ENCODE data around the gene KCTD20. TPM values are rescaled to one million over a fixed set of nuclear protein-coding genes. Genes with fewer than 3 reads are reported as not detected.
"Not testable (repeated sequence)": the region's sequence is repeated elsewhere in the genome, so short reads cannot be mapped to it uniquely, and the experiment has no call there.

Gene KCTD20
- total RNA-seq (ENCODE audit: insufficient read depth, low replicate concordance): 67.4 TPM

DNA sequence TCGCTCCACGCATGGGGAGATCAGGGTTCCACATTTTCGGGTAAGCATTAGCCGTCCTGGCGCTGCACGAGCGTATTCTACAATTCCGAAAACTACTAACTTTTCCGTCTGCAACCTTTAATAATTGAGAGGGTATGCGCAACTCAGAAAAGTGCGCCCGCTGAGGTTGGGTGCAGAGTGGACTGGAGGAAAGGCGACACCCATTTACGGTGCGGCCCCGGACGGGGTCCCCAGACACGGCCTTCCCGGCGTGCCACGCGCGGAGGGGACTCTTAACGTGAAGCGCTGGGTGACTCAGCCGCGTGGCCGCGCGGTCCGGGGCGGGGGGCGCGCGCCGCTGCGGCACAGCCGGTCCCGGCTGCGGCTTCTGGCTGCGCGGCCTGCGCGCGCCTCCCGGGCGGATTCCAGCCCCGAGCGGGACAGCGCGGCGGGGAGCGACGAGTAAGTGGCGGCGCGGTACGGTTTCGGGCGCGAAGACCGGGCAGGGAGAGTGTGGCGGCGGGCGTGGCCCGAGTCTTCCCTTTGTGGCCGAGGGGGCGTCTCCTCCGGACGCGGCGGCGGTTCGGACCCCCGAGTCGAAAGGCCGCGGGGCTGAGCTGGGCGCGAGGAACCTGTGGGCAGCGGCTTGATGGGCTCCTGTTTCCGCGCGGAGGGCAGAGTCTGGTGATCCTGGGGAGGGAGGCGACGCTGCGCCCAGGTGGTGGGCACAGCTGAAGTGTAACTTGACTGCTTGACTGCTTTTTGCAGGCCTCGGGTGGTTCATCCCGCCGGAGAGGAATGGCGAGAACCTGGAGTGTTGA is at the start of gene KCTD20, which contains the start of gene PXT1:
KCTD20 (plus strand) TSS at position 330 of the 800 bp plus-strand sequence. CDS start 27,098 bp downstream, outside the sequence.
PXT1 (minus strand) TSS at position 184 of the 800 bp plus-strand sequence. CDS start 16,772 bp downstream, outside the sequence.
- DNase-seq (ENCODE audit: low spot score): peak; percentile 92

DNA sequence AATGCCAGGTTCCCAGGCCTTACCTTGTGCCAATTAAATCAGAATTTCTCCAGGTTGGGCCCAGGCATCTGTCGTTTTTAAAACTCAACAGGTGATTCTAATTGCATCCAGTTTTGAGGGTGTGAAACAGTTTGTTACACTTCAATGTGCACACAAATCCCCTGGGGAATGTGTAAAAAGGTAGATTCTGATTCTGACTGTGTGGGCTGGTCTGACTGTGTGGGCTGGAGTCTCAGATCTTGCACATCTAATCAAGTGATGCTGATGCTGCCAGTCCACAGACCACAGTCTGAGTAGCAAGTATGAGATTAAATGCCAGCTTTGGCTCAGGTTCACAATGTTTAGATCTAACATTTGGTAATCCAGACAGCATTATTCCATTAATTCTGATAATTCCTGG is 42.8 kb upstream of the KCTD20 start:
- no peak for DNase-seq (ENCODE audit: low spot score)

DNA sequence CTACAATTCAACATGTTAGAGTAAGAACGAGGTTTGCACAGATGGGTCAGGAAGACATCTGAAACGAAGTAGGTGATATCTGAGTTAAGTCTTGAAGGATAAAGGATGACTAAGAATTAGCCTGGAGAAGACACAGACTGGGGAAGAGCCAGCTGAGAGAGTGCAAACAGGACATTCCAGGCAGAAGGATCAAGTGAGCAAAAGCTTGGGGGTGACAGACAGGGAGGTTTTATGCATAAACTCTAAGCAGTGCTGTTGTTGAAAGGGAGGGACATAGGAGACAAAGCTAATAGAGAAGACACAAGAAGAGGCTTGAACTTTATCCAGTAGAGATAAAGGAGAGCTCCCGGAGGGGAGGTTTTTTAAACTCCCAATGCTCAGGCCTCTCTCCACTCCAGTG is 40.3 kb upstream of the KCTD20 start:
- DNase-seq (ENCODE audit: low spot score): peak; percentile 13

DNA sequence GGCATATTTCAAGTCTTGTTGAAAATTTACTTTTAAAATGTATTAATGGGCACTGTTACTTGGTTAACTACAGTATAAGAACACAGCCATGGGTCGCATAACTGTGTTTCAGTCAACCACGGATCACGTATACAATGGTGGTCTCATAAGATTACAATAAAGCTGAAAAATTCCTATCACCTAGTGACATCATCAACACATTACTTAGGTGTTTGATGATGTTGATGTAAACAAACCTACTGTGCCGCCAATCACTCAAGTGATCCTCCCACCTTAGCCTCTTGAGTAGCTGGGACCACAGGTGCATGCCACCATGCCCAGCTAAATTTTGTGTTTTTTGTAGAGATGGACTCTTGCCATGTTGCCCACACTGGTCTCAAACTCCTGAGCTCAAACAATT is 38.6 kb upstream of the KCTD20 start:
- DNase-seq (ENCODE audit: low spot score): no peak

DNA sequence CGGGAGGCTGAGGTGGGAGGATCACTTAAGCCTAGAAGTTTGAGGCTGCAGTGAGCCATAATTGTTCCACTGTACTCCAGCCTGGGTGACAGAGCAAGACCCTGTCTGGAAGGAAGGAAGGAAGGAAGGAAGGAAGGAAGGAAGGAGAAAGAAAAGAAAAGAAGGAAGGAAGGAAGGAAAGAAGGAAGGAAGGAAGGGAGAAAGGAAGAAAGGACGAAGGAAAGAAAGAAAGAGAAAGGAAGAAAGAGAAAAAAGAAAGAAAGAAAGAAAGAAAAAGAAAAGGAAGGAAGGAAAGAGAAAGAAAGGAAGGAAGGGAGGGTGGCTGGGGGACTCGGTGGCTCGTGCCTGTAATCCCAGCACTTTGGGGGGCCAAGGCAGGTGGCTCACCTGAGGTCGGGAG is 33.1 kb upstream of the KCTD20 start:
- not testable (repeated sequence) for DNase-seq (ENCODE audit: low spot score)

DNA sequence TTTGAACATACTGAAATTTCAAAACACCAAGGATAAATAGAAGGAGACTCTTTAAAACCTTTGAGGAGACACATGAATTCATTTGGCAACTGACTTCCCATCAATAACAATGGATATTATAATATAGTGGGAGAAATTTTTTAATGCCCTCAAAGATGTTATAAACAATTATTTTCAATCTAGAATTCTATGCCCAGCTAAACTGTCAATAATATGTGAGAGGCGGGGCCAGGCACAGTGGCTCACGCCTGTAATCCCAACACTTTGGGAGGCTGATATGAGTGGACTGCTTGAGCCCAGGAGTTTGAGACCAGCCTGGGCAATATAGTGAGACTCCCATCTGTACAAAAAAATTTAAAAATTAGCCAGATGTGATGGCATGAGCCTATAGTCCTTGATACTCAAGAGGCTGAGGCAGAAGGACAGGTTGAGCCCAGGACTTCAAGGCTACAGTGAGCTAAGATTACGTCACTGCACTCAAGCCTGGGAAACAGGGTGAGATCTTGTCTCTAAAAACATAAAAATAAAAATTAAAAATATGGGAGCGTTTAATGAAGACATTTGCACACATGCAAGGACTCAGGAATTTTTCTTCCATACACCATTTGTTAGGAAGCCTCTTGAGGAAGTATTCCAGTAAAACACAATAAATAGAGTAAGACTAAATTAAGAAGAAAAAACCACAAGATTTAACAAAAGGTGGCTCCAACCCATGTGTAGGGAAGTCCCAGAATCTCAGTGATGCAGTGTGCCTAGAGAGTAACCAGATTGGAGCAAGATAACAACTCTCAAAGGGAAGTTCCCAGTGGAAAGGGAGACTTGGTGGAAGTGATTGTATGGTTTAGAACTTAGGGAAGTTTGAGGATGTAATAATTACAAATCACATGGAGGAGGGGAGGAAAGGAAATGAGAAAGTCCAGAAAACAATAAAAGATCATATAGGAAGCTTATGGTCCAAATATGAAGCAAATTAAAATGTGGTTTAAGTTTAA is 29.0 kb upstream of the KCTD20 start:
- DNase-seq (ENCODE audit: low spot score): no peak

DNA sequence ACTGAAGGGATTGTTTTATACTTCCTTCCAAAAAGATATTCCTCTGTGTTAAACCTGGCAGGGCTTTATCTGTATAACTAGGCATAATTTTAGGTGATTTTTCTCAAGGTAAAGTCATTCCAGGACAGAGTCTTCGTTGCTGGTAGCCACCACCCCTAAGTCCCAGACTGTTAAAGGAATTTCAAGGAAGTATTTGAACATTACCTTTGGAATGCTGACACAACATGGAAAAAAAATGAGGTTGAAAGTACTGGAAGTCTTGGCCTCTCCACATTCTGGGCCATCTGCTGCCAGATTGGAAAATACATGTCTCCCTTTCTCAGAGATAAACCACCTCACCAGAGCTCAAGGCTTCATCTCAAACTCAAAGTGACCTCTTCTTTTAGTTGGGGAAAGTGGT is 28.3 kb upstream of the KCTD20 start:
- no peak for DNase-seq (ENCODE audit: low spot score)

DNA sequence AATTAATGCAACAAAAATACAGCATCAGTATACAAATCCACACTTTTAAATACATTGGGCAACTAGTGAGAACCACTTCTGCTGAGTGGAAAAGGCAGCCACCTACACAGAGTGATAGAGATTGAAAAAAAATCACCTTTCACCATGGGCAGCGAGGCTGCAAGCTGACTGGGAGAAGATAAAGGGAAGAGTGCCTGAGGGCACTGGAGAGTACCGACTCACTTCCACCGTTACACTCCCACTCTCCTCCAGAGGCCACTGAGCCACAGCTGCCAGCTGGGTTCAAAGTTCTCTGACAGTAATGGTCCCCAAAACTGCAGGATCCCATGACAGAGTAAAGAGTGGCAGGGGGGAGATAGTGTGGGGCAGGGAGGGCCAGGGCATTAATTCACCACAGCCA is 24.2 kb upstream of the KCTD20 start:
- no peak for DNase-seq (ENCODE audit: low spot score)

DNA sequence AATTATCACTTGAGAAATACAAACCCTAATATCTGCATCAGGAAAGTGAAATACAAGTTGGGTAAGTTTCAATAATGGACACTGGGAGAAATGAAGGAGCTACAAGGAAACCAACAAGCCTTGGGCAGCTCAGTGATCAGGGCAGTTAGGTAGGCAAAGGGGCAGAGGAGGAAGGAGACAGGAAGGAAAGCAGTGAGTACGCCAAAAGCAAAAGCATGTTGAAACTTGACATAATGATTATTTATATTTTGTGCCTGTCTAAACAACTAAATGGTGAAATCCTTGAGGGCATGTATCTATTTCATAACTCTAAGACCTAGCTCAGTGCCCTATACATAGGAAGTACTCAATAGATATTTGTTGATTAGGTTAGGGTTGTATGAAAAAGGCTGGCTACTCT is 23.5 kb upstream of the KCTD20 start:
- no peak for DNase-seq (ENCODE audit: low spot score)

DNA sequence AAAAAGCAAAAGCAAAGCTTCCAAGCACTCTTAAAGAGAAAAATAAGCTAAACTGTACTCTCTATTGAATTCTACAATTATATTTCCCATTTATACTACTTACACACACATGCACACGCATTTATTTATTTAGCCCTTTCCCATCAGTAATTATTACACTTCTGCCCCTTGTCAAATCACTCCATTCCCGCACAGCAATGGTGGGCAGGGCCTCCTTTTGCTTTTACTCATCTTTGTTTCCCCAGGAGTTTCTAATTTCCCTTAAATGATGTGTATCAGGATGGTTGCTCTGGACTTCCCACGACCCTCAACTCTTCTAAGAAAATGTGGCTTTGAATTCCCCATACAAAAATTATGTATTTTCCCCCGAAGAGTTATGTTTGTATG is 20.1 kb upstream of the KCTD20 start:
- DNase-seq (ENCODE audit: low spot score): no peak

DNA sequence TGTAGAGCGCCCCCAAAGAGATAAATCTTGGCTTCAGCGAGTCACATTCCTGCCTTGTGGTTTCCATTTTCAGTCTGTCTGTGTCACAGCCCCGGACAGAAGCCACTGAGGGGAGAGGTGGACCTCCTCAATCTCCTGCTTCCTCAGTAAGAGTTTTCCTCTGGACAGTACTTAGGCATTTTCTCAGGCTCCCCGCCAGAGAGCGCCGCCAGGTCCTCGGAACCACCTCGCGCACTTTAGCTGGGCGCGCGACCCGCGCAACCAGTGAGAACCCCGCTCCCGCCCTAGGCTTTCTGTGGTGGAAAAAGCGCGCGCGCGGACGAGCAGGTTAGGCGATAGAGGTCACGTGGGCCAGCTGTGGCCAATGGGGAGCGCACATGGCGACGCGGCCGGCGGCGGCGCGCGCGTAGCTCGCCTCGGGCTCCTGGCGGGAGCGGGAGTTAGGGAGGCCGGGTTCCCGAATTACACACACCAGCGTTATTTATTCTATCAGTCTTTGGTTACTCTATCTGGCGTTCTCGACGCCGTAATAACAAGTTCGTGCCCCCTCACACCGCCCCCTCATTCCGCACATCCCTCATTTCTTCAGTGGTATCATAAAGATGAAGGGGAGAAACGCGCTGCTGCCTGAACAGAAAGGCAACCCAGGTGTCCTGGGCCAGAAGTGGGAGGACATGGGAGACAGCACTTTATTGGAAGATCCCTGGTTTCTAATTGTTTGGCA is 19.5 kb upstream of the KCTD20 start:
- peak; percentile 99 for DNase-seq (ENCODE audit: low spot score)

DNA sequence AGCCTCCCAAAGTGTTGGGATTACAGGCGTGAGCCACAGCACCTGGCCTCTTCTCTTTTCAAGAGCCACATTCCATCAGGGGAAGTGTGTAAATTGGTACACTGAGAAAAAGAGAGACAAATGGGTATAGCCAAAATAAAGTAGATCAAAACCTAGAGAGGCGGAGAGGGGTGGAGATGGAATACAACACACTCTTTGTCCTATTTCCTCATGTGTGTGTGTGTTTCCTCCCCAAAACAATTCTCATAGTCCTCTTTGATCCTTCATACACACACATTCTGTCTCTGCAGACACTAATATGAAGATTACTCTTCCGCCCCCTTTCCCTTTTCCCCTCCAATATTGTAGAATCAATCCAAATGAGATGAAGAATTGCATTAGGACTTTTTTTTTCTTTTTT is 16.2 kb upstream of the KCTD20 start:
- no peak for DNase-seq (ENCODE audit: low spot score)

DNA sequence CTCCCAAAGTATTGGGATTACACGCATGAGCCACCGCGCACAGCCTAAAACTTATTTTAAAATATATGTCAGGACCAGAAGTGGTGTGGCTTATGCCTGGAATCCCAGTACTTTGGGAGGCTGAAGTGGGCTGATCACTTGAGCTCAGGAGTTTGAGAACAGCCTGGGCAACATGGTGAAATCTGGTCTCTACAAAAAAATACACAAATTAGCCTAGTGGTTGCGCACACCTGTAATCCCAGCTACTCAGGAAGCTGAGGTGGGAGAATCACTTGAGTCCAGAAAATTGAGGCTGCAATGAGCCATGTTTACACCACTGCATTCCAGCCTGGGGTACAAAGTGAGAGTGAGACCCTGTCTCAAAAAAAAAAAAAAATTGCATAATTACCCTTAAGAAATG is 13.9 kb upstream of the KCTD20 start:
- DNase-seq (ENCODE audit: low spot score): no peak

DNA sequence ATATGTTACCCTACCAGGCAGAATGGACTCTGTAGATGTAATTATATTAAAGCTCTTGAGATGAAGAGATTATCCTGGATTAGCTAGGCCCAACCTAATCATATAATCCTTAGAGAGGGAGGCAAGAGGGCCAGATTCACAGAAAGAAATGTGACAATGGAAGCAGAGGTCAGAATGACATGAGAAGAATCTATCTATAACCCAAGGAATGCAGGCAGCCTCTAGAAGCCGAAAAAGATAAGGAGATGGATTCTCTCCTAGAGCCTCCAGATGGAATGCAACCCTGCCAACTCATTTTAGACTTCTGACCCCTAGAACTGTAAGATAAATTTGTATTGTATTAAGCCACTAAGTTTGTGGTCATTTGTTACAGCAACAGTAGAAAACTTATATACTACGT is 12.4 kb upstream of the KCTD20 start:
- no peak for DNase-seq (ENCODE audit: low spot score)

DNA sequence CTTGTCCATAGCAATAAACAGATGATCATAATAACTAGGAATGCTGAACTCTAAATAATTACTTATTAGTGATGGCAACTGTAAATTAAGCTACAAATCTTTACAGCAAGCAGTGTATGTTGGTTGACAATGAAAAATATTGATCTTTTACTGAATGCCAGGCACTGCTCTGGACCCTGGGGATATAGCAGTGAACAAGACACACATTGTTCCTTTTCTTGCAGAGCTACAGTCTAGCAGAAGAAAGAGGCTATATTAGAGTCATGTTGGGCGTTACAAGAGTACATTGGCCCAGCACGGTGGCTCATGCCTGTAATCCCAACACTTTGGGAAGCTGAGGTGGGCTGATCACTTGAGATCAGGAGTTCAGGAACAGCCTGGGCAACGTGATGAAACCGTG is 11.6 kb upstream of the KCTD20 start:
- DNase-seq (ENCODE audit: low spot score): no peak

DNA sequence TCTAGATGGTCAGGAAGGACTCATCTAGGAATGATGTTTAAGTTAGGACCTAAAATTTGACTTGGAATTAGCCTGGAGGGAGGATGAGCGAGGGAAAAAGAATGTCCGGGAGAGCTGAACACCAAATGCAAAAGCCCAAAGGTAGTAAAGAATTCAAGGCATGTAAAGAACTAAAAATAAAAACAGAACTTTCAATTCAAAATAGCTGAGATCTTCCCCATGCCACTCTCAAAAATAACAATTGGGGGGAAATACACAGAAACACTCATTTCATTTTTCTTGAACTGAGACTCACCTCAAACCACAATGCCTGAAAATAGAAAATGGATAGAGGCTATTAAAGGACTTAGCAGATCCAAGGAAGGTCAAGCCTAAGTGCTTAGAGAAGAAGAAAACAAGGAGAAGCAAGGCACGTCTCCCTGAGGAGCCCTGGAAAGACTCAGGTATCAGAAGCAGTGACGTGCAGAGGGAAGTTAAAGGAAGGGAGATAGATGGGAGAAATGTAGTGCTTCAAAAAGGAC is 10.6 kb upstream of the KCTD20 start:
- DNase-seq (ENCODE audit: low spot score): no peak

DNA sequence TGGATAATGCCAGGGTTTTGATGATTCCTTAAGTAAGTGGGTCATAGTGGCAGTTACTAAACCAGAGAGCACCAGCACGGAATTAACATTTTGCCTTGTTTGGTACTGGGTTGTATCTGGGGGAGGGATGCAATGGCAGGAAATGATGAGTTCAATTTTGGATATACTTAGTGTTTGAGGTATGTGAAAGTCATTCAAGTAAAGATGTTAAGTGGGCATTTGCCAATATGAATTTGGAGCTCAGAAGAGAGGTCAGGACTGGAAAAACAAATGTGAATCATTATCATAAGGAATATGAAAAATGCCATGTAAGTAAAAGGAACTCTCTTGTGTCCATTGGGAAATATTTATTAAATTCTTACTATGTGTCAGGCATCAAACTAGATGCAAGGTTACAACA is 6.3 kb upstream of the KCTD20 start:
- no peak for DNase-seq (ENCODE audit: low spot score)

DNA sequence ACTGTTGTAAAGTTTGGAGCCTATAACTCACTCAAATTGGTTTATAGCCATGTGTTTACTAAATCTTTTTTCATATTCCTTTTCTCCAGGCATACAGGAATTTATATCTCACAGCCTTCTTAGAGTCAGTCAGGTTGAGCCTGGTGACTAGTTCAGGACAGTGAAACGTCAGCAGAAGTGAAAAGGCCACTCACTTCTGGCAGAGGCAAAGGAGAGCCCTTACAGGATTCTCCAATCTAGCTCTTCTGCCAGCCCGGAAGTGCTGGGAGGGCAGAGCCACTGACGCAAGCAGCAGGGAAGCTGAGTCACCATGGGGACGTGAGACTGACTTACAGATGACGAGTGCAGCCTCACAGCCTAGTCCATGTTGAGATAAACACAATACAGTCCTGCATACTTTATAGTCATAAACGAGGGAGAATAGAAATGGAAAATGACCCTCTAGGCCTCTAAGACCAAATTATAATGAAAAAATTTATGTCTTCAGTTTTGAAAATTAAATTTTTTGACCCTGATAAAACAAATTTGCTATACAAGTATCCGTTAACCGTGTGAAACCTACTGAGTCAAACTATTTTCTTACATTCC is 1.4 kb upstream of the KCTD20 start:
- peak; percentile 98 for DNase-seq (ENCODE audit: low spot score)

DNA sequence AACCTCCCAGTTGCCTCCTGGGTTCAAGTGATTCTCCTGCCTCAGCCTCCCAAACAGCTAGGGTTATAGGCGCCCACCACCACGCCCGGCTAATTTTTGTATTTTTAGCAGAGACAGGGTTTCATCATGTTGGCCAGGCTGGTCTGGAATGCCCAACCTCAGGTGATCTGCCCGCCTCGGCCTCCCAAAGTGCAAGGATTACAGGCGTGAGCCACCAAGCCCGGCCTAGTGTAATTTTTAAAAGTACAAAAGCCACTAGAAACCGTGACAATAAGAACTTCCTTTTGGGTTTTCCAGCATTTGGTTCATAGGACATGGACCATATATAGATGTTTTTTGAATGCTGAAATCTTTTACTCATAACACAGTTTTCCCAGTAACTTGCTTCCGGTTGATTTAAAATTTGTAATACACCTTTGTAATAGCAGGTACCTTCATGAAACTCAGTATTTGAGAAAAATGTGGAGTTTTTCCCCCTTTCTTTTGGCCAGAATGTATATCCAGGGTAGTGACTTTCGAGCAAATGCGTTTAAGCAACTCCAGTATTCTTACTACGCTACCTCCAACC is 613 bp upstream of the KCTD20 start:
- DNase-seq (ENCODE audit: low spot score): no peak

All from umbilical cord (tissue), 2 donors.